HG02973 (cell line): ENCODE results near the gene SEL1L3.
"Not testable (repeated sequence)": the region's sequence is repeated elsewhere in the genome, so short reads cannot be mapped to it uniquely, and the experiment has no call there.

Experiments used
- ATAC-seq: cut with Tn5 transposase; IDR thresholded peaks from one replicate; pipeline ENCODE4 v1.9.1; 2021; ENCODE audit warnings: moderate library complexity; ENCODE audit not compliant: unreplicated experiment

SEL1L3 gene

DNA sequence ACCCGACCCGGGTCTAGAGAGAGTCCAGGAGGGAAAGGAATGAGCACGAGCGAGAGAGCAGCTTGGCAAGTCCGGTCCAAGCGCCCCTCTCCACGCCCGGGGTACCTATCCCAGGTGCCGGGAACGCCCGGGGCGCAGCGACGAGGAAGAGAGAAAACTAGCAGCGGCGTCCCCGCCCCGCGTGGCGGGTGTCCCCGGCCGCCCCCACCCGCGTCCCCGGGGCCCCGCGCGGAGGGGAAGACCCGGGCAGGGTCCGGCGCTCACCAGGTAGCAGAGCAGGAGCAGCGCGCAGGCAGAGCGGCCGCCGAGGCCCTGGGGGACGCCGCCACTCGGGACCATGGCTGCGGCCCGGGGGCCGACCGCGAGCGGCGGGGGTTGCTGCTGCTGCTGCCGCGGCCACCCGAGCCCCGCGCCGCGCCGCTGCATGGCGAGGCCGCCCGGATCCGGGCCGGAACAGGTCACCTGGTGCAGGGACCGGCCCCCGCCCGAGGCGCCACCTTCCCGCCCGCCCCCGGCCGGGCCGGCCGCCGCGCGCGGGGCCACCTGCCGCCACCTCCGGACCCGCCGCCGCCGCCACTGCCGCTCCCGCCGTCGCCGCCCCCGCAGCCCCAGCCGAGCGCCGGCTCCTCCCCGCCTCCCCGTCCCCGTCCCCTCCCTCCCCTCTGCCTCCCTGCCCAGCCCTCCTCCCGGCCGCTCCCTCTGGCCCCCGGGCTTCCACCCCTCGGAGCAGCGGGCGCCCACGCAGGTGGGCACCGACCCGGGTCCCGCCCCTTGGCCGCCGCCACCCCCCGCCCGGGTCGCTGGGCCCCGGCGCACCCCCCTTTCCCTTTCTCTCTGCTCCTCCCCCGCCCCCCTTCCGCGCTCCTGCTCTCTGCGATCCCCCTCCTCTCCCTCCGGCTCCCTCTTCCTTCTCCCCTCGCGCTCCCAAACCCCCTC is at the start of gene SEL1L3:
Gene SEL1L3 (minus strand): TSS at position 578 of the 936 bp plus-strand sequence. CDS start 152 bp downstream, at position 426.
- ATAC-seq = peak; percentile 38

DNA sequence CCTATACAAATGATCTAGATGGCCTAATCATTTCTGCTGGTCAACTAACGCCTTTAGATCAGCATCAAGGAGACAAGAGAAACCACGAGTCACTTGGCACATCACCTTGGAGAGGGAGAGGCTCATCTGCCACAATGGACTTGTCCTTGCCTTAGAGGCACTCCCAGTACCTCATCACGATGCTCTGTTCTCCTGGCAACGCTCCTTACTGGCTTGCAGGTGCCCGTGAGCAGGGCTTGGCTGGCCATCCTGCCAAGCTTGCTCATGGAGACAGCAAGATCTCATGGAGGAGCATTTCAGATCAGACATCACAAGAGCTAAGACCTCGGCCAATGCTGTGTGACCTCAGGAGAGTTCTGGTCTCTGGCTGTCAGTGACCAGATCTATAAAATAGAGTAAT is 48.6 kb upstream of the SEL1L3 start:
- no peak for ATAC-seq

DNA sequence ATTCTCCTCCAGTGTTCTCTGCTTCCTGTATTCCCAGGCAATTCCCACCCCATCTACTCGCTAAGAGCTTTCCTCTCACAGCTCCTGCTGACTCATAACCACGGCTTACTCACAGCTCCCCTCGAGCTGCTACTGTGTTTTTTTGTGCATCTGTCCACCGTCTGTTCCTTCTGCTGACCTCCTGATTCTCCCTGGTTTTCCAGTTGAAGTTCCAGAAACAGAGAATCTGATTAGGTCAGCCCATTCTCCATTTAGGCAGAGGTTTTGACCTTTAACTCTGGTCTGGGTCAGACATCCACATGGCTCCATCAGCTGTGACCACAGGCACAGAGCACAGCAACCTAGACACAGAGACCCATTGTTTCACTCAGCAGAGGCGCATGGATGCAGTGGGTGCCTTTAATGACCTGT is 45.7 kb upstream of the SEL1L3 start:
- no peak for ATAC-seq

DNA sequence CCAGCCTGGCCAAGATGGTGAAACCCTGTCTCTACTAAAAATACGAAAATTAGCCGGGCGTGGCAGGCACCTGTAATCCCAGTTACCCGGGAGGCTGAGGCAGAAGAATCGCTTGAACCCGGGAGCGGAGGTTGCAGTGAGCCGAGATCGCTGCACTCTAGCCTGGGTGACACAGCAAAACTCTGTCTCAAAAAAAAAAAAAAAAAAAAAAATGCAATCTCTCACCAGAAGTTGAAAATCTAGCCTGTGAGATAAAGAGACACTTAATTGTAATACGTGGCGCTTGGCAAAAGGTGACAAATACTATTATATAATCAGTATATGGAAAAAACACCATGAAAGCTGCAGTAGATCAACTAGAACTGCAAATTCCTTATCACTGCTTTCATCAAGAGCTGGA is 43.3 kb upstream of the SEL1L3 start:
- not testable (repeated sequence) for ATAC-seq

DNA sequence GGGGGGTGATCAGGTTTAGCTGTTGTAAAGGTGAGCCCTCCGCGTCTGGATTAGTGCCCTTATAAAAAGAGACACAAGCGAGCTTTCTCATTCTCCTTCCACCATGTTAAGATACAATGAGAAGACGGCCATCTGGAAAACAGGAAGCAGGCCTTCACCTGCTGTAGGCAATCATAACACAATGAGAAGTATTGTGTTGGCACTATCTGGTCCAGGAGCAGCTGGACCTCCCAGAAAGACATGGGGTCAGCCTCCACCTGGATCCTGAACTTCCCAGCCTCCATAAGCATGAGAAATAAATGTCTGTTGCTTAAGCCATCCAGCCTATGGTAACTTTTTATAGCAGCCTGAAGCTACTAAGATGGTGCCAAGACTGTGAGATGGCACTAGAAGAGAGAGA is 42.6 kb upstream of the SEL1L3 start:
- ATAC-seq = no peak

DNA sequence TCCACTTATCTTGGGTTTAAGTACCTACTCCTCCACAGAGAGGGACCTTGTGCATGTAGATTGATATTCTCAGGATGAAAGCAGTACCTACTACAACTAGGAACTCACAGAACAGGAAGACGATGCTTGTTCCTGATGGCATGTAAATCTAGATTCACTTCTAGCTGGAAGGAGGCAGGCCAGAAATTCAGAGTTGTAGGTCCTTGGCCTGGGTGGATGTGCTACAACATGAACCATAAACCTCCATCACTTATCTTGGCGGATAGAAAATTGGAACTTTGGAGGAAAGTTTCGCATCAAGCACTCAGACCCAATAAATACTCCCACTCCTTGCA is 41.9 kb upstream of the SEL1L3 start:
- no peak for ATAC-seq

DNA sequence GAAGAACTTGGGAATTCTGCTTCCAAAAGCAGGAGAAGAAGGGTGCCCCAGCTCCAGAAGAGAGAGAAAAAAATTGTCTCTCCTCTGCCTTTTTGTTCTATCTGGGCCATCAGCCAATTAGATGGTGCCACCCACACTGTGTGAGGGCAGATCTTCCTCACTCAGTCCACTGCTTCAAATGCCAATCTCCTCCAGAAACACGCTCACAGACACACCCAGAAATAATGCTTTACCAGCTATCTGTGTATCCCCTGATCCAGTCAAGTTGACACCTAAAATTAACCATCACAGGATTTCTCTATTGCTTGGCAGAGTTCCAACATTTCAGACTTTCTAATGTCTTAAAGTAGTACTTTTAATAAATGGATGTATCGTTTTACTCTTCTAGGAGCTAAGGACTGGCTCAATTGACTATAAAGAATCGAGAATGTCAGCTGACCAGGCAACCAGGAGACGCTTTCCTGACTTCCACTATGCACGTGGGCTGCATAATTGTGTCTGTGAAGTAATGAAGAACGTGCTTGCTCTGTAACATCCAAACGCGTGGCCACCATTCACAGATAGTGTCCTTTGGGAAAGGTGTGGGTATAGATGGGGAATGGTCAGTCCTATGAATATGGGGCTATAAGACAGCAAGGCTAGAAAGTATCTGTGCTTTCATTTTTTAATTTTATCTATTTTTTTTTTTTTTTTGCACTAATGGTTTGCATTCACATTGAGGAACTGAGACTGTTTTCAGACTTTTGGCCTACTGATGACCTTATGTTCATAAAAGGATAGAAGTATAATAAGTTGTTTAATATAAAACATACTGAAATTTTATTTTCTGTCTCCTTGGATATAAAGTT is 41.3 kb upstream of the SEL1L3 start:
- ATAC-seq = no peak

DNA sequence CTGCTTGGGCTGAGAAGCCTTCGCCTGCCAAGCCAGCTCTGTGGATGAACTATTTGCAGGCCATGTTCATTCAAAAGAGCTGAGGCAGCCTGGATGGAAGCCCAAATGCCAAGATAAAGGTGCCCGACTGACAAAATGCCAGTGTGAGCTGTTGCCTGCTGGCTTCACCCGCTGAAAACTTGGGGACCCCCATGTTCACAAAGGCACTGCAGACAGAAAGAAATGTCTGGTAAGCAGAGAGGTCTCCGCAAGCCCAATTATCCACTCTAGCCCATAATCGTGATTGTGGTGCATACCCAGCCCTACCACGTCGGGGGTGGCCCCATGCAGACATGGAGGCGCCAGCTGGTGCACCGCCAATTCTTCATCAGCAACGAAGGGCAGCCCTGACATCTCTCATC is 38.2 kb upstream of the SEL1L3 start:
- no peak for ATAC-seq

DNA sequence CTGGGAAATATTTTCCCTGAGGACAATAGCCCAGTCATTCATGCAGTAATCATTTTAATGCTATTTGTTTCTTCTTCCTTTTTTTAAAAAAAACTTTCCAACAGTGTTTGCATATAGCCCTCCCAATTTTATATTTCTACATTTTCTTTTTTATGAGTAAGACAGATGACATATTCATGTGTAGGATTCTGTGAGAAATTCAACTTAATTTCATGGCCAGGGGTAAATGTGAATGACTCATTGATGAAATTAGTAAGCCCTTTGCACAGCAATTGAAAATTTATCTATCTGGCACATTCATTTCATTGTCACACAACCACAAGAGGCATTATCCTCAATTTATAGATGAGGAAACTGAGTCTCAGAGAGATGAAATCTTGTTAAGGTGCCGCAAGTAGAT is 37.5 kb upstream of the SEL1L3 start:
- no peak for ATAC-seq

DNA sequence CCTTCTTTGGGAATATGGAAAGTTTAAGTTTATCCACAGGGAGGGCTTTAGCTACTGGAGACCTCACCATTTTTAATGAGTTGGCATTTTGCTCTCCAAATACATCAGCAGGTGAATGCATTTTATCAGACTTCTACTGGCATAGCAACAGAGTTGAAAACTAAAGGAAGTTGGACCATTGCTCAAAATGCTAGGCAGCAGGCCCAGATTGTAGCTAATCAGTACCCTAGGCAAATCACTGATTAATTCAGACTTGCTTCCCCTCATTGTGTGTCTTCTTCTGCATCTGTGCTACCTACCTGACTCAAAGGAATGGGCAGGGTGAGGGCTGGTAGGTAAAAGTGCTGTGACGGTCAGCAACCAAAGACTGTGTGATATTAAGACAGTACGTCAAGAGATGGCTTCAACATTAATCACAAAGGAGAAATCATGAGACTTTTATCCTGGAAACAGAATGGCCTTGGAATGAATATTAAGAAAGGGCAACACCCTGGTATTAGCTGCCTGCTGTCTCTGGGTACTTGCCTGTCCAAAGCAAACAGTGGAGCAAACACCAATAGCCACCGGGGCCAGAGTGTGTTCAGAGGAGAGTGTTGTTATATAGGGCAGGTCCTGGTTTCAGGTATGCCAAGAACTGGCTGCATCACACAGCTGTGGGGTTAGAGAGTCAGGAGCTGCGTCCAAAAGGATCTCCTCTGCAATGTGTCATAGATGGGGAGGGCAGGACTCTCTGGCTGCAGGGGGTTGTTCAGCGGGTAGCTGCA is 34.2 kb upstream of the SEL1L3 start:
- ATAC-seq = no peak

DNA sequence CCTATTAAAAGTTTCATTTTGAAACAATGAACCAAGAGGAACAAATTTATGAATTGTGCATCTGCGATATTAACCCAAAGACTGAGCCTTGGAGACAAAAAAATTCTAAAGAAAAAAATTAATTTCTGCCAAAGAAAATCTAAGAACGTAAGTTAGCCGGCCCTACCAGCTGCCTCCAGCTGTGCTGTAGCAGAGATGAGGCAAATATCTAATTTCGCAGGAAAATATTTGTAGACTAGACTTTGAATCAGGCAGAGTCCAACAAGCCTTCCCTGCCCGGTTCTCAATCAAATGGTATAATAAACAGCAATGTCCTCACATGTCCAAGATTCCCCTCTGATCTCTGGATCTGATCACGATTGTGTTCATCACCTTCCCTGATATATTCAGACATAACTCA is 30.0 kb upstream of the SEL1L3 start:
- no peak for ATAC-seq

DNA sequence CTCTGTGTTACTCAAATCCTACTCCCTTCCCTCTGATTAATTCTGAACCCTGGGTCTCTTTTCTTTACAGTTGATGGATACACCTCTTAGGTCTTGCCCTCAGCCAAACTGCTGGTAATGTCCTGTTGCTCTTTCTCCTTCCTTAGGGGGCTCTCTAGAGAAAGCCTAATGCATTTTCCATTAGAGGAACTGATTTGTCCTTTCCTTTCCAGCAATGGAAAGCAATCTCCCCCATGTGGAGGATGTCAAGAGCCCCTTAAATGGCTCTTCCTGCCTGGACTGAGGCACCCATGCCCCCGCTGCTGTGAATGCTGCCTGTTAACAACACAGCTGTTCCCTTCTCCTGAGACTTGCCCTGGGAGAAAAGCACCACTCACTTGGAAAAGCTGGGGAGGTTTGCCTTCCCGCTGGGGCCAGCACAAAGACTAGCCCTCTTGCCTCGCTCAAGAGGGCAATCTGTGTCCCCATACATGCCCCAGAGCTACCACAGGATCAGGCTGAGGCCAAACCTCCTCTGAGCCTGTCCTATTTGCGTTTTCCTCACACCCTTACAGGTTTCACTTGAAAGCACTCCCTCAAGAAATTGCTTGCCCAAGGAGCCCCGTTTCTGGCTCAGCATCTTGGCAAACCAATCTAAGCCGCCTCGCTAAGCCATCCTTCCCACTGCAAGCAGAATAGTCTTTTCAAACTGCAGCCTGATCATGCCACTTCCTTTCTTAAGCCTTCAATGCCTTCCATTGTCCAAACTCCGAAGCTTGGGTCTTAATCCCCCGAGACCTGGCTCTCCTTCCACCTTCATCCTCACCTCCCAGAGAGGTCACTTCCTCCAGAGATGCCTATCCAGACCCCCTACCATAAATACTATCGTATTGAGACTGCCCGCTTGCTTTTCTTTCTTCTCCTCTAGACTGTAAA is 28.0 kb upstream of the SEL1L3 start:
- ATAC-seq = no peak

DNA sequence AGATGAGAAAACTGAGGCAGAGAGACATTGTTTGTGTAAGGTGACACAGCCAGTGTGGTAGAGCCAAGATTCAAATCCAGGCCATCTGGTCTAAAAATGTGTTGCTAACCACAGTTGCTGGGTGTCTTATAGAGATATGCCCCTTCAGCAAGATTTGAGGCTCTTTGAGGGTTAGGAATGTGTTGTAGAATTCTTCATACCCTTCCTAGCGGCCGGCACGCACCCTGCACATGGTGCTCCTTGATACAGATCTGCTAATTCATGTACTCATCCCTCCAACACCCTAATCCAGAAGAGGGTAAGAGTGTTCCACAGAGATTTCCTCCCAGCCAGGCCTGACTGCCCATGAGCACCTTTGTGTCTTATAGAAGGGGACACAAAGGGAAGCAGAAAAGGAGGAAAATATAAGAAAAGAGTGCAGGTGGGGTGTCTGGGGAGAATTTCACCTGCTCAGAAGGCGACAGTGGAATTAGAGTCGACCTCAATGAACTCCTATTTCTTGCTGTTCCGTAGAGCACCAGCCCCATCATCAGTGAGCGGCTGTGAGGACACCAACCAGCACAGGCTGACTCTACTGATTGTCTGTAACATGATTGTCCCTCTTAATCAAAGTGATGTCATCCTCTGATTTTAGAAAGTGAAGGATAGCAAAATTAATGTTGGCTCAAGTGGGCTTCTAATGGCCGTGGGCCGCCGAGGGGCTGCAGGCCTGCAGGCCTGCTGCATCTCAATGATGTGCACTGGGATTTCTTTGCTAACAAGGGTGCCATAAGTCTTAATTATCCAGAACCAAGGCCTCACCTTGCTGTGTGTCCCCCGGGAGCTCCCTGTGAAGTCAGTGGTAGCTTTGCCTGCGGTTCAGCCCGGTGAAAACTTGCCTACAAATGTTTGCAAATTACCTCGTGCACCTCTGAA is 27.1 kb upstream of the SEL1L3 start:
- ATAC-seq = no peak

DNA sequence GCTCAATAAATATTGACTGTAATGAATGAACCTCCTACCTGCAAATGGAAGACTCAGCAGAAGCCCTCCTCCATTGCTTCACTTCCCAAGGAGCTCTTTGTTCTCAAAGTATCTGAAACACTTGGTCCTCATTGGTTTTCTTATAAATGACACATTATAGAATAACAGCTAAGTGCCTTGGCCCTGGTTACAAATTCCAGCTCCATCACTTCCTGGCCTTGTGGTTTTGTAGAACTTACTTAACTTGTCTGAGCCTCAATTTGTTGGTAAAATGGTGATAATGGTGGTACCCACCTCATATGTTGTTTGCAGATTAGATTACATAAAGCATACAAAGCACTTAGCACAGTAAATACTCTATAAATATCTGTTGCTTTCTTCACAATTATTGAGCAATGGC is 26.0 kb upstream of the SEL1L3 start:
- ATAC-seq = no peak

DNA sequence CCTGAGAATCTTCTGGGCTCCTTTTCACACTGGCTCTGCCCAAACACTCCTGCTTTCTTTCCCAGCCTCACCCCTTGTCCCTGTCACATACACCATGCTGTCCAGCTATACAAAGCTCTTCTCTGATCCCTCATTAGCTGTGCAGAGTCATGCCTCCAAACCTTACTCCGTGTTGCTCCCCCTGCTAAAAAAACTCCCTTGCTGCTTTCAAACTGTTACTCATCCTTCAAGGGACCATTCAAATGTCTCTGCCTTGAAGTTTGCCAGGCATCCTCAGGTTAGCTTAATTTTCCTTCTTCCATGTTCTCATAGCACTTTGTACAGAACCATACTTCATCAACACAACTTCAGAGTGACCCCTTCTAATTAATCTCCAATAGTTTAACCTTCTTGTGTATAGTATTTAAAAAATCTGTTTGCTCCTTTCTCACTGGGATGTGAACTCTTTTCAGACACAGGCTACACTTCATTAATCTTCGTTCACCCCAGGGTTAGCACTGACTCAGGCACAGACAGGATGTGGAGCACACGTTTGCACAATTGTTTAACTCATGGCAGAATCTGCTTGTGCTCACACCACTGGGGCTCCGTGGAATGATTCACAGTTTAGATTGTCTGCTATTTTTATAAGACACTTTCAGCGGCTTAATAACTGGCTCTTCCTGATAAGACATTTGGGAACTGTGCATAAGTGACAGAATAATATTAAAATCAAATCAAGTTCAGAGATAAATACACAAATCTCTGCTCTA is 21.4 kb upstream of the SEL1L3 start:
- no peak for ATAC-seq

DNA sequence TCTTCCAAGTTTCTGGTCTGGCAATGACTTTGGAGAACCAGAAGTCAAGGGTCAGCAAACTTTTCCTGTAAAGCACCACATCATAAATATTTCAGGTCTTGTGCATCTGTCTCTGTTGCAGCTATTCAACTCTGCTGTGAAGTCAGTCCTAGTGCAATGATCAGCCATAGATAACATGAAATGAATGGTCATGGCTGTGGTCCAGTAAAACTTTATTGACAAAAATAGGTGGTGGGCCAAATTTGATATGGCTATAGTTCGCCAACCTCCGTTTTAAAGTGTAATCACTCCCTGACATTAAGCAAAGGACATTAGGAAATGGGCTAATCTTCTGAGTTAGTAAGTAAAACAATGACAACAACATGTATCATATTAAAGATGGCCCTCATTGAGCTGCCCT is 20.8 kb upstream of the SEL1L3 start:
- ATAC-seq = no peak

DNA sequence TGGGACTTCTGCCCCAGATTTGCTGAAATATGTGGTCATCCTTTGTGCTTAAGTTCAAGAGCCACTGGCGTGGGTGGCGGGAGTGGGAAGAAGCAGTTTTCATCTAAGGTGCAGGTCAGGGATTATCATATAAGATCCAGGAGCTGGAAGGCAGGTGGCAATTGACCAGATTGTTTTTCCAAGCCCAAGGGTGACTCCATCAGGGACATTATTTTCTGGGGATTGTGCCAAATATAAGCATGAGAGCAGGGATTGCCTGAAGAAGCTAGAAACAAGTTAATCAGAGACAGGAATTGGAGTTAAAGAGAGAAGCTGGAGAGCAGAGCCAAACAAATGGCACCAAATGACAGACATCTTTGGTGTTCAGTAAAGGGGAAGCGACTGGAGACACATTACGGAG is 19.4 kb upstream of the SEL1L3 start:
- no peak for ATAC-seq

DNA sequence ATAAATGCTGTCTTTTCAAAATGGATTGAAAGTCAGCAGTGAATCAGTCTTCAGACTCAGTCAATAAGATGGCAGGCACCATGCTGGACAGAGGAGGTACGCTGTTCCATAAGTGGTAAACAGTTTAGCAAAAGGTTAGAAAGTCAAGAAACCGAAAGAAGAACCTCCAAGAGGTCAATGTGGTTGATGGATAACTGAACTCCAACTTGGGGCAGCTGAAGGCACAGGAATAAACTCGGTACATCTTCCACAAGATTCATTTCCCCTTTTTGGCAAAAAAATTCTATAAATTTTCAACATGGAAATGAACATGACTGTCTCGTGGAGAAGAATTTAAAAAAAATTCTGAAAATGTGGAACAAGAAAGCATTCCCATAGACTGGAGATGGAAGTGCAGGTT is 18.4 kb upstream of the SEL1L3 start:
- ATAC-seq = no peak
